SK-N-SH treated with all-trans-retinoic acid at 6 μM for 48 hours (cell line): ENCODE measurements around the gene DUSP3.

Source experiments
- ARNTL ChIP-seq: fragments of 450-650 bp; formaldehyde crosslinking; IDR thresholded peaks from 2 replicates; pipeline ENCODE4 v1.5.0; 2020; ENCODE audit warnings: low read depth, mild to moderate bottlenecking, moderate library complexity, borderline replicate concordance
- CREB5 ChIP-seq: fragments of 250-450 bp; sonication (Bioruptor Pico); IDR thresholded peaks from 2 replicates; pipeline ENCODE4 v1.5.1; 2020; ENCODE audit warnings: low read depth, mild to moderate bottlenecking, moderate library complexity
- GLIS3 ChIP-seq: fragments of 250-450 bp; sonication (Bioruptor Pico); IDR thresholded peaks from 2 replicates; pipeline ENCODE4 v1.5.0; 2020; ENCODE audit warnings: mild to moderate bottlenecking, moderate library complexity
- OSR1 ChIP-seq: fragments of 250-450 bp; sonication (Bioruptor Pico); IDR thresholded peaks from 2 replicates; pipeline ENCODE4 v1.8.0; 2022; ENCODE audit warnings: moderate library complexity, mild to moderate bottlenecking, inconsistent platforms
- PATZ1 ChIP-seq: fragments of 250-450 bp; sonication (Bioruptor Pico); IDR thresholded peaks from 2 replicates; pipeline ENCODE4 v1.8.0; 2020; ENCODE audit warnings: mild to moderate bottlenecking, moderate library complexity, borderline replicate concordance
- POU6F1 ChIP-seq: fragments of 250-450 bp; sonication (Bioruptor Pico); IDR thresholded peaks from 2 replicates; pipeline ENCODE4 v1.8.0; 2021; ENCODE audit warnings: low read depth, mild to moderate bottlenecking, moderate library complexity, borderline replicate concordance
- PPARA ChIP-seq: fragments of 250-450 bp; sonication (Bioruptor Pico); IDR thresholded peaks from 2 replicates; pipeline ENCODE4 v1.5.0; 2020; ENCODE audit warnings: mild to moderate bottlenecking, borderline replicate concordance
- RARB ChIP-seq: fragments of 250-450 bp; sonication (Bioruptor Pico); IDR thresholded peaks from 2 replicates; pipeline ENCODE4 v1.8.0; 2021; ENCODE audit warnings: mild to moderate bottlenecking, moderate library complexity
- TCF4 ChIP-seq: fragments of 250-450 bp; sonication (Bioruptor Pico); IDR thresholded peaks from 2 replicates; pipeline ENCODE4 v1.8.0; 2021; ENCODE audit warnings: mild to moderate bottlenecking, moderate library complexity, borderline replicate concordance
- TOX ChIP-seq: fragments of 250-450 bp; sonication (Bioruptor Pico); IDR thresholded peaks from 2 replicates; pipeline ENCODE4 v1.8.0; 2021; ENCODE audit warnings: mild to moderate bottlenecking, moderate library complexity, borderline replicate concordance
- ZFP3 ChIP-seq: fragments of 250-450 bp; sonication (Bioruptor Pico); IDR thresholded peaks from 2 replicates; pipeline ENCODE4 v1.5.0; 2020; ENCODE audit warnings: mild to moderate bottlenecking, moderate library complexity
- ZFP30 ChIP-seq: fragments of 450-650 bp; formaldehyde crosslinking; IDR thresholded peaks from 2 replicates; pipeline ENCODE4 v1.5.0; 2022; ENCODE audit warnings: mild to moderate bottlenecking, moderate library complexity
- ZNF70 ChIP-seq: fragments of 450-650 bp; formaldehyde crosslinking; IDR thresholded peaks from 2 replicates; pipeline ENCODE4 v1.5.0; 2020; ENCODE audit warnings: mild to moderate bottlenecking, moderate library complexity
- ZNF8 ChIP-seq: fragments of 450-650 bp; formaldehyde crosslinking; IDR thresholded peaks from 2 replicates; pipeline ENCODE4 v1.5.0; 2020; ENCODE audit warnings: mild to moderate bottlenecking, moderate library complexity

- peak; percentile 92 for TF ChIP-seq ZFP3 (CRISPR knock-in tag)
- TF ChIP-seq PATZ1 = no peak
- TF ChIP-seq PPARA (CRISPR knock-in tag) = no peak
- no peak for TF ChIP-seq CREB5
- TF ChIP-seq ZNF70 (CRISPR knock-in tag) = no peak
- no peak for TF ChIP-seq TCF4
- TF ChIP-seq GLIS3 (CRISPR knock-in tag) = no peak
- no peak for TF ChIP-seq ZNF8 (CRISPR knock-in tag)
- no peak for TF ChIP-seq ZFP30 (CRISPR knock-in tag)
- no peak for TF ChIP-seq OSR1 (CRISPR knock-in tag)
- no peak for TF ChIP-seq POU6F1
- TF ChIP-seq TOX = no peak
- TF ChIP-seq RARB (CRISPR knock-in tag) = no peak
- no peak for TF ChIP-seq ARNTL (CRISPR knock-in tag)
These were observed 33.9 kb upstream of the DUSP3 start for GRCh38 chr17:43812396-43813265.
